HG02623 (cell line): ENCODE data around the gene RABIF.
"Not testable (repeated sequence)": the region's sequence is repeated elsewhere in the genome, so short reads cannot be mapped to it uniquely, and the experiment has no call there.

Experiments
- ATAC-seq: cut with Tn5 transposase; IDR thresholded peaks from one replicate; pipeline ENCODE4 v1.9.1; 2021; ENCODE audit warnings: moderate library complexity; ENCODE audit not compliant: unreplicated experiment

The RABIF gene

GRCh38 chr1:202888531-202889360, at the start of gene RABIF:
Gene RABIF, minus strand, starts transcription at chr1:202889149. Its CDS starts 51 bp downstream, at chr1:202889098.
- ATAC-seq = peak; percentile 88

- no peak for ATAC-seq
These were observed 49.5 kb upstream of the RABIF start for GRCh38 chr1:202938287-202938925.

GRCh38 chr1:202936409-202936808, 47.5 kb upstream of the RABIF start:
- not testable (repeated sequence) for ATAC-seq

GRCh38 chr1:202935844-202936243, 46.9 kb upstream of the RABIF start:
- no peak for ATAC-seq

GRCh38 chr1:202934755-202935154, 45.8 kb upstream of the RABIF start:
- ATAC-seq = no peak

- no peak for ATAC-seq
These were observed 43.5 kb upstream of the RABIF start for GRCh38 chr1:202932476-202932875.

- peak; percentile 91 for ATAC-seq
These were observed 37.9 kb upstream of the RABIF start, which contains the start of gene KLHL12 for GRCh38 chr1:202926581-202927491. Gene KLHL12, minus strand, starts transcription at chr1:202927234. Its CDS starts 2,072 bp downstream, at chr1:202925162.

GRCh38 chr1:202923533-202923932, 34.6 kb upstream of the RABIF start:
- ATAC-seq = no peak

GRCh38 chr1:202919615-202920014, 30.7 kb upstream of the RABIF start:
- ATAC-seq = no peak

- no peak for ATAC-seq
These were observed 26.2 kb upstream of the RABIF start for GRCh38 chr1:202915146-202915545.

- ATAC-seq = not testable (repeated sequence)
These were observed 23.5 kb upstream of the RABIF start for GRCh38 chr1:202912476-202912875.

GRCh38 chr1:202909494-202909893, 20.5 kb upstream of the RABIF start:
- ATAC-seq = no peak

- no peak for ATAC-seq
These were observed 20.0 kb upstream of the RABIF start for GRCh38 chr1:202908998-202909397.

GRCh38 chr1:202905331-202905730, 16.4 kb upstream of the RABIF start:
- no peak for ATAC-seq

GRCh38 chr1:202903808-202904207, 14.9 kb upstream of the RABIF start:
- not testable (repeated sequence) for ATAC-seq

- ATAC-seq = no peak
These were observed 12.6 kb upstream of the RABIF start for GRCh38 chr1:202901555-202901954.

GRCh38 chr1:202892501-202892900, 3.6 kb upstream of the RABIF start:
- no peak for ATAC-seq

- ATAC-seq = no peak
These were observed 1.4 kb upstream of the RABIF start for GRCh38 chr1:202890392-202890791.

- ATAC-seq = no peak
These were observed 773 bp downstream of the RABIF start for GRCh38 chr1:202888221-202888530.

- no peak for ATAC-seq
These were observed 7.9 kb downstream of the RABIF start for GRCh38 chr1:202880961-202881460.

- ATAC-seq = no peak
These were observed 8.9 kb downstream of the RABIF start for GRCh38 chr1:202880062-202880461.
